PFSK-1 (cell line): ENCODE data around the gene TDRD5.

Experiments
- FOXP2 ChIP-seq: optimal IDR thresholded peaks from 2 replicates; pipeline ENCODE3; 2011; ENCODE audit warnings: borderline replicate concordance, control low read depth, inconsistent platforms; ENCODE audit not compliant: insufficient read depth; ENCODE audit errors: extremely low read length, extremely low read depth
- POLR2AphosphoS5 ChIP-seq: IDR thresholded peaks from 2 replicates; pipeline ENCODE4 v1.6.1; 2012; ENCODE audit warnings: low read depth, mild to moderate bottlenecking, control low read depth, low read length, moderate library complexity
- REST ChIP-seq, 2 experiments: IDR thresholded peaks; 2 replicates each; pipeline versions ENCODE4 v1.6.1 to v1.8.0; 2011 to 2012; ENCODE audit warnings: low read depth in 2 of 2, low read length in 2 of 2, control low read depth in 1 of 2, inconsistent platforms in 1 of 2, mild to moderate bottlenecking in 1 of 2, moderate library complexity in 1 of 2; ENCODE audit not compliant: insufficient read depth in 1 of 2
- SIN3A ChIP-seq: IDR thresholded peaks from 2 replicates; pipeline ENCODE4 v1.6.1; 2012; ENCODE audit warnings: mild to moderate bottlenecking, low read length, moderate library complexity, borderline replicate concordance; ENCODE audit not compliant: insufficient read depth
- TAF1 ChIP-seq: IDR thresholded peaks from 2 replicates; pipeline ENCODE4 v1.6.1; 2012; ENCODE audit warnings: low read length, control low read depth, borderline replicate concordance; ENCODE audit not compliant: insufficient read depth

TDRD5 gene

GRCh38 chr1:179583771-179584320, 7.8 kb upstream of the TDRD5 start:
- TF ChIP-seq TAF1 (no peak), FOXP2 (no peak), REST (IDR thresholded peaks at IDR 0.05; ENCODE audit: insufficient read depth in 1 of 2, low read depth in 2 of 2, low read length in 2 of 2) (no peak), SIN3A (no peak), POLR2AphosphoS5 (no peak)

- no peak for TF ChIP-seq TAF1
- no peak for TF ChIP-seq REST (IDR thresholded peaks at IDR 0.05; ENCODE audit: insufficient read depth in 1 of 2, low read depth in 2 of 2, low read length in 2 of 2)
- TF ChIP-seq SIN3A: no peak
- TF ChIP-seq FOXP2: no peak
- no peak for TF ChIP-seq POLR2AphosphoS5
These were observed 5.4 kb upstream of the TDRD5 start for GRCh38 chr1:179586107-179586823.

GRCh38 chr1:179587336-179587735, 4.3 kb upstream of the TDRD5 start:
- TF ChIP-seq TAF1: no peak
- no peak for TF ChIP-seq REST (IDR thresholded peaks at IDR 0.05; ENCODE audit: insufficient read depth in 1 of 2, low read depth in 2 of 2, low read length in 2 of 2)
- no peak for TF ChIP-seq POLR2AphosphoS5
- no peak for TF ChIP-seq SIN3A

GRCh38 chr1:179588425-179589024, 3.1 kb upstream of the TDRD5 start:
- TF ChIP-seq FOXP2 (no peak), TAF1 (no peak), SIN3A (no peak), POLR2AphosphoS5 (no peak), REST (IDR thresholded peaks at IDR 0.05; ENCODE audit: insufficient read depth in 1 of 2, low read depth in 2 of 2, low read length in 2 of 2) (no peak)

GRCh38 chr1:179589509-179589908, 2.1 kb upstream of the TDRD5 start:
- TF ChIP-seq TAF1: no peak
